A549 (cell line): ENCODE results near the gene PHLDA1. TPM values are rescaled to one million over a fixed set of nuclear protein-coding genes. Genes with fewer than 3 reads are reported as not detected.

Source experiments
- ATAC-seq, 2 experiments: fragments of 200-7000 bp in 1 of 2; fragments of >200 bp in 1 of 2; cut with Nextera tagmentation in 1 of 2; cut with Tn5 transposase in 1 of 2; 3 replicates each; pipeline versions ENCODE4 v1.8.0 to v1.9.1; 2018 to 2020; ENCODE audit warnings: mild to moderate bottlenecking in 1 of 2, moderate library complexity in 1 of 2
- CTCF ChIA-PET: fragments of 300-600 bp; sonication (Branson Sonifier 250); formaldehyde crosslinking; extraction: SDS; loops from one replicate; lab custom pipeline; 2021; ENCODE audit warnings: antibody characterized with exemption, inconsistent platforms; lab: Yijun Ruan, JAX
- POLR2A ChIA-PET: fragments of 350-600 bp; formaldehyde crosslinking; extraction: SDS; loops from one replicate; lab custom pipeline; 2021; ENCODE audit warnings: antibody characterized with exemption, inconsistent platforms; lab: Yijun Ruan, JAX
- DNase-seq, 2 experiments: peaks; one replicate each; pipeline versions ENCODE4 v3.0.0 to v3.0.0-alpha.2; 2011 to 2016; ENCODE audit warnings: low read depth in 1 of 2, low spot score in 1 of 2
- FAIRE-seq: peaks from 2 replicates; lab custom pipeline; 2011; peaks lifted over from hg19 to GRCh38; lab: Jason Lieb, UNC
- H3K27ac ChIP-seq, 2 experiments: fragments of >200 bp; sonication (Bioruptor Twin); formaldehyde crosslinking; 3 replicates each; pipeline ENCODE4 v1.5.1; 2016 to 2017
- H3K4me1 ChIP-seq: fragments of >200 bp; sonication (Bioruptor Twin); formaldehyde crosslinking; 3 replicates; pipeline ENCODE4 v1.6.1; 2016
- H3K4me2 ChIP-seq: fragments of >200 bp; sonication (Bioruptor Twin); formaldehyde crosslinking; 3 replicates; pipeline ENCODE4 v1.6.1; 2016
- H3K4me3 ChIP-seq: fragments of >200 bp; sonication (Bioruptor Twin); formaldehyde crosslinking; 3 replicates; pipeline ENCODE4 v1.5.1; 2016
- H3K9me3 ChIP-seq: fragments of >200 bp; sonication (Bioruptor Twin); formaldehyde crosslinking; 3 replicates; pipeline ENCODE4 v1.6.1; 2016
- ATOH8 ChIP-seq: fragments of 250-450 bp; sonication (Bioruptor Pico); IDR thresholded peaks from 2 replicates; pipeline ENCODE4 v1.5.0; 2020; ENCODE audit warnings: low read depth, mild to moderate bottlenecking, moderate library complexity
- BHLHE40 ChIP-seq: IDR thresholded peaks from 2 replicates; pipeline ENCODE4 v1.6.1; 2012; ENCODE audit warnings: low read depth, low read length, inconsistent platforms
- CBX2 ChIP-seq: fragments of 200-600 bp; sonication (generic); IDR thresholded peaks from 2 replicates; pipeline ENCODE4 v1.6.1; 2016; ENCODE audit warnings: low read depth, mild to moderate bottlenecking, borderline replicate concordance
- CBX8 ChIP-seq: fragments of 200-600 bp; sonication (generic); IDR thresholded peaks from 2 replicates; pipeline ENCODE4 v1.6.1; 2016
- CHD2 ChIP-seq: fragments of 150-350 bp; IDR thresholded peaks from 2 replicates; pipeline ENCODE4 v1.6.1; 2014; ENCODE audit warnings: low read length; ENCODE audit not compliant: partially characterized antibody
- CHD4 ChIP-seq: fragments of 200-600 bp; sonication (generic); IDR thresholded peaks from 2 replicates; pipeline ENCODE4 v1.6.1; 2016; ENCODE audit warnings: antibody characterized with exemption, mild to moderate bottlenecking, borderline replicate concordance
- EP300 ChIP-seq, 2 experiments: fragments of >200 bp; sonication (Bioruptor Twin); formaldehyde crosslinking; IDR thresholded peaks; 2 replicates in 1 of 2; 3 replicates in 1 of 2; pipeline ENCODE4 v1.6.1; 2016 to 2017
- FOSL2 ChIP-seq, 2 experiments: fragments of 450-650 bp in 1 of 2; fragments of >200 bp in 1 of 2; sonication (Bioruptor Twin) in 1 of 2; formaldehyde crosslinking; IDR thresholded peaks; 2 replicates each; pipeline versions ENCODE4 v1.5.0 to v1.6.1; 2016 to 2020; ENCODE audit warnings: mild to moderate bottlenecking in 1 of 2, moderate library complexity in 1 of 2
- HDAC2 ChIP-seq: fragments of 200-600 bp; sonication (generic); IDR thresholded peaks from 2 replicates; pipeline ENCODE4 v1.6.1; 2016
- HMGXB4 ChIP-seq: fragments of 250-450 bp; sonication (Bioruptor Pico); IDR thresholded peaks from 2 replicates; pipeline ENCODE4 v1.5.0; 2021; ENCODE audit warnings: mild to moderate bottlenecking, moderate library complexity, borderline replicate concordance
- HOXA7 ChIP-seq: fragments of 250-450 bp; sonication (Bioruptor Pico); IDR thresholded peaks from 2 replicates; pipeline ENCODE4 v1.5.0; 2020; ENCODE audit warnings: mild to moderate bottlenecking, moderate library complexity
- HOXB13 ChIP-seq: fragments of 250-450 bp; sonication (Bioruptor Pico); IDR thresholded peaks from 2 replicates; pipeline ENCODE4 v1.5.0; 2020; ENCODE audit warnings: low read depth, mild to moderate bottlenecking, moderate library complexity
- JUNB ChIP-seq: fragments of >200 bp; sonication (Bioruptor Twin); formaldehyde crosslinking; IDR thresholded peaks from 2 replicates; pipeline ENCODE4 v1.6.1; 2016
- KDM5A ChIP-seq: fragments of 200-600 bp; sonication (generic); IDR thresholded peaks from 2 replicates; pipeline ENCODE4 v1.6.1; 2016; ENCODE audit warnings: antibody characterized with exemption, mild to moderate bottlenecking
- MAZ ChIP-seq: fragments of 150-350 bp; IDR thresholded peaks from 2 replicates; pipeline ENCODE4 v1.6.1; 2014; ENCODE audit warnings: antibody characterized with exemption, low read depth, low read length, borderline replicate concordance
- PBX3 ChIP-seq: IDR thresholded peaks from 2 replicates; pipeline ENCODE4 v1.6.1; 2012
- PHF8 ChIP-seq: fragments of 200-600 bp; sonication (generic); IDR thresholded peaks from 2 replicates; pipeline ENCODE4 v1.6.1; 2016; ENCODE audit warnings: low read depth, mild to moderate bottlenecking, antibody characterized with exemption, moderate library complexity, borderline replicate concordance
- RCOR1 ChIP-seq: fragments of 150-350 bp; IDR thresholded peaks from 2 replicates; pipeline ENCODE4 v1.6.1; 2014; ENCODE audit warnings: antibody characterized with exemption, low read length, low read depth
- SREBF2 ChIP-seq: fragments of 450-650 bp; IDR thresholded peaks from 2 replicates; pipeline ENCODE4 v1.6.1; 2014; ENCODE audit warnings: mild to moderate bottlenecking, moderate library complexity
- TFCP2L1 ChIP-seq: fragments of 250-450 bp; sonication (Bioruptor Pico); IDR thresholded peaks from 2 replicates; pipeline ENCODE4 v1.5.0; 2021; ENCODE audit warnings: mild to moderate bottlenecking
- TP53 ChIP-seq: fragments of 250-450 bp; sonication (Bioruptor Pico); IDR thresholded peaks from 2 replicates; pipeline ENCODE4 v1.5.0; 2021; ENCODE audit warnings: mild to moderate bottlenecking, moderate library complexity
- USF2 ChIP-seq: fragments of 450-650 bp; IDR thresholded peaks from 2 replicates; pipeline ENCODE4 v1.6.1; 2014; ENCODE audit warnings: antibody characterized with exemption
- ZC3H11A ChIP-seq: fragments of 450-650 bp; IDR thresholded peaks from 2 replicates; pipeline ENCODE4 v1.6.1; 2014; ENCODE audit warnings: antibody characterized with exemption, mild to moderate bottlenecking
- WGBS: methylation state at CpG from one replicate; pipeline ENCODE4 v1.1.6; 2017; ENCODE audit errors: missing lambda C conversion rate; 5-methylcytosine and 5-hydroxymethylcytosine counted together
- polyA plus RNA-seq, 4 experiments: library from polyadenylated mRNA; depleted of rRNA in 3 of 4; stranded (reverse); fragments of >200 nt; fragmentation: RNase III in 1 of 4; extraction: RNeasy Plus Mini Kit Qiagen cat#74134 plus additional on column Dnase treatment in 1 of 4; gene quantifications; 2 replicates in 3 of 4; 3 replicates in 1 of 4; pipeline ENCODE4 v1.2.3, GENCODE V29; 2011 to 2017

Gene PHLDA1
- polyA plus RNA-seq, 2 of the 4 experiments (the other 2 are of a cell fraction): 43.1 to 71.6 TPM

- Histone ChIP-seq H3K4me3 (no peak overlapping the region), H3K4me2 (peak overlapping the region; percentile 22)
- 60% methylated on average over 4 of the region's 4 CpGs for WGBS
- TF ChIP-seq HOXB13: peak; percentile 17; the same call in 1 of the 2 replicates
- no peak for TF ChIP-seq FOSL2 (IDR thresholded peaks at IDR 0.05)
- no peak for TF ChIP-seq FOSL2 (CRISPR knock-in tag; IDR thresholded peaks at IDR 0.05)
- TF ChIP-seq, all 56 proteins: peak for 1
- ChIA-PET CTCF (no interaction called here), POLR2A (no interaction called here)
- ATAC-seq (no peak), DNase-seq (no peak), FAIRE-seq (no peak)
- H3K9me3 ChIP-seq: no peaks in the 10 kb centered on the region
- H3K27ac ChIP-seq: peak overlapping the region; percentile 49 to 88
- peaks cover 73% of the 10 kb centered on the region for H3K4me1 ChIP-seq
These were observed 37.4 kb downstream of the PHLDA1 start for GRCh38 chr12:75994069-75994740.

GRCh38 chr12:75991753-75992152 lies 39.8 kb downstream of the PHLDA1 start:
- no peak for ATAC-seq
- ChIA-PET CTCF (interaction anchor here (0.6 to 1.3 kb wide), 3 partner anchors 36 to 278 kb away, joined by 4 read pairs; no protein-coding TSS in a partner anchor), POLR2A (no interaction called here)
- Histone ChIP-seq H3K27ac (peak overlapping the region; percentile 74 to 88), H3K9me3 (peaks cover 2% of the 10 kb centered on the region; the same call in 1 of the 3 replicates), H3K4me3 (no peak overlapping the region), H3K4me1 (peaks cover 56% of the 10 kb centered on the region), H3K4me2 (no peak overlapping the region; the same call in 2 of the 3 replicates)
- TF ChIP-seq CHD2 (no peak), HMGXB4 (no peak), SREBF2 (no peak), HDAC2 (no peak), CBX2 (no peak), TP53 (CRISPR knock-in tag) (no peak), ZC3H11A (no peak), MAZ (no peak)
- DNase-seq: no peak
- no peak for FAIRE-seq
- WGBS: 75% methylated on average over 5 of the region's 5 CpGs

- Histone ChIP-seq H3K4me1 (peaks cover 65% of the 10 kb centered on the region), H3K27ac (peak overlapping the region; percentile 74 to 88), H3K4me3 (no peak overlapping the region), H3K9me3 (peaks cover 2% of the 10 kb centered on the region; the same call in 1 of the 3 replicates), H3K4me2 (peak overlapping the region; percentile 60)
- ATAC-seq: peak; percentile 93 to 94
- CTCF ChIA-PET: interaction anchor here (0.8 to 2.0 kb wide), 5 partner anchors 10 to 463 kb away, joined by 3 to 7 read pairs (median 4); no protein-coding TSS in a partner anchor
- DNase-seq: peak; percentile 37 to 96
- POLR2A ChIA-PET: interaction anchor here (0.7 to 2.0 kb wide), 9 partner anchors 9 to 239 kb away, joined by 3 to 17 read pairs (median 6); partner anchors contain the start of gene PHLDA1
- 6% methylated on average over 4 of the region's 4 CpGs for WGBS
- FAIRE-seq: peak; percentile 94
- TF ChIP-seq TP53 (CRISPR knock-in tag): no peak
- TF ChIP-seq CHD4: no peak
- peak; percentile 68 for TF ChIP-seq FOSL2 (IDR thresholded peaks at IDR 0.05)
- peak; percentile 81 for TF ChIP-seq FOSL2 (CRISPR knock-in tag; IDR thresholded peaks at IDR 0.05)
- TF ChIP-seq RCOR1: no peak
- 0 out of 2 replicates have a peak, but pooled peaks have one; percentile 68 for TF ChIP-seq HOXA7 (CRISPR knock-in tag)
- TF ChIP-seq EP300 (IDR thresholded peaks at IDR 0.05): peak; percentile 94 to 98
- peak; percentile 98 for TF ChIP-seq JUNB
- no peak for TF ChIP-seq HDAC2
- TF ChIP-seq MAZ: no peak
- TF ChIP-seq ATOH8 (CRISPR knock-in tag): no peak
- no peak for TF ChIP-seq PHF8
- no peak for TF ChIP-seq BHLHE40
- no peak for TF ChIP-seq KDM5A
- TF ChIP-seq CBX8: no peak
- no peak for TF ChIP-seq USF2
- 0 out of 2 replicates have a peak, but pooled peaks have one; percentile 31 for TF ChIP-seq PBX3
- no peak for TF ChIP-seq HMGXB4
- no peak for TF ChIP-seq CBX2
- no peak for TF ChIP-seq TFCP2L1
These were observed 41.2 kb downstream of the PHLDA1 start for GRCh38 chr12:75990189-75990912.
